Inflammatory macrophage treated with lipopolysaccharide for 4 hours (primary cell): Measurements from ENCODE around the gene C1QTNF6.
"Not testable (repeated sequence)": the region's sequence is repeated elsewhere in the genome, so short reads cannot be mapped to it uniquely, and the experiment has no call there.

Experiments
- DNase-seq: peaks from one replicate; pipeline ENCODE4 v3.0.0-alpha.2; 2020

The C1QTNF6 gene

DNA sequence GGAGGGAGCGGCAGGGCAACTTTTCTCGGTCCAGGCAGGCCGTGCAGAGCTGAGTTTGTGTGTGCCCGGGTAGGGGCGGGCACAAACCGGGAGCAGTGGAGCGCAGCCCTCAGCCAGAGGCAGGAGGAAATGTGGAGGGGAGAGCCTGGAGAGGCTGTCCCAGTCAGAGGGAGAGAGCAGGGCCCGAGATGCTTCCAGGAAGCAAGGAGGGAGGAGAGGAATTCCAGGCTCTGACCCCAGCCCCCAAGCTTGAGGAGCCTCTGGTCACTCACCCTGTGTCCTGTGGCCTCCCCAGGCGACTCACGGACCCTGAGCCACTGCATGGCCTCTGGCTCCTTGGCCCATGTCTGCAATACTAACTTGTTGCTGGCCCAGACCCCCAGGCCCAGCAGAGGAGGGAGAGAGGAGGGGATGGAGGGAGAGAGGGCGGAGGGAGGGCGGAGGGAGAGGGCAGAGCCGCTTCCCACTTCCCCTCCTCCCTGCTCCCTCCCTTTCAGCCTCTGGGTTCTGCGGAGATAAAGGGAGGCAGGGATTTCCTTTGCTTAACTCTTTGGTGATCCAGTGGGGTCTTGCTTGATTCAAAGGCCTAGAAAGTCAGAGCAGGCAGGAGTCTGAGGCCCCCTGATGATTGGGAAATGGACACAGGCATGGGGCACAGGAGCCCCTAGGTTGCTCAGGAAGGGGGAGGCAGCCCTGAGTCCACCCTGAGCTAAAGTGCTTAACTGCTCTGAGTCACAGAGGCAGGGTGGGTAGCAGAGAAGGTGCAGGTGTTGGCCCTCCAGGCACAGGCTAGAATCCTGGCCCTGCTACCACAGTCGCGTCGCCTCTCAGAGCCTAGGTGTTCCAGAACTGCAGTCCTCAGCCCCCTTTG is at the start of gene C1QTNF6:
TSS of gene C1QTNF6 (minus strand) at position 357 of the 871 bp plus-strand sequence. CDS start at position 323, 34 bp downstream.
- no peak for DNase-seq

DNA sequence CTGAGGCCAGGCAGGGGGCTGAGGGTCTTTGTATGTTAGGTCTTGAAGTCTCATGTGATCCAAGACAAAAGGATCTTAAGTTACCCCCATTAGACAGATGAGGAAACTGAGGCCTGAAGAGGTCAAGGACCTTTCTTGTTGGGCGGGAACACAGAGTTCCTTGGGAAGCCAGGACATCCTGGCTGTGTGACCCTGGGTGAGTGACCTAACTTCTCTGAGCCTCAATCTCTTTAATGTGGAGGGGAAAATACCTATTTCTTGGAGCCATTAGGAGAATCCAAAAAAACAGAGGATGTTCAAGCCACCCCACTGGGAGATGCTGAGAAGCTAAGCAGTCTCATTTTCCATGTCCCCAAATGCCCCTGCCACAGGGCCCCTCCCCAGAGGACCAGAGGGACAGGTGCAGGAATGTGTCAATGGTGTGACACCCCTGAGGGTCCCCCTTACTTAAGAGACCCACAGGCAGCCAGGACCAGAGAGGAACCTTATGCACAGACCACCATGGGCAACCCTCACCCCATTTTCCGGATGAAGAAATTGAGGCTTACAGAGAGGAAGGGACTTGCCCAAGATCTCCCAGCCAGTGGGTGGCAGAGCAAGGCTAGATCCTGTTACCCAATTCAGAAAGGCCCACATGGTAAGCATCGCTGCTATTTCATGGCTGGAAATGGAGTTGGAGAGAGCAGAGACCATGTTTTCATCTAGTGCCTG is 48.0 kb upstream of the C1QTNF6 start:
- peak; percentile 86 for DNase-seq

DNA sequence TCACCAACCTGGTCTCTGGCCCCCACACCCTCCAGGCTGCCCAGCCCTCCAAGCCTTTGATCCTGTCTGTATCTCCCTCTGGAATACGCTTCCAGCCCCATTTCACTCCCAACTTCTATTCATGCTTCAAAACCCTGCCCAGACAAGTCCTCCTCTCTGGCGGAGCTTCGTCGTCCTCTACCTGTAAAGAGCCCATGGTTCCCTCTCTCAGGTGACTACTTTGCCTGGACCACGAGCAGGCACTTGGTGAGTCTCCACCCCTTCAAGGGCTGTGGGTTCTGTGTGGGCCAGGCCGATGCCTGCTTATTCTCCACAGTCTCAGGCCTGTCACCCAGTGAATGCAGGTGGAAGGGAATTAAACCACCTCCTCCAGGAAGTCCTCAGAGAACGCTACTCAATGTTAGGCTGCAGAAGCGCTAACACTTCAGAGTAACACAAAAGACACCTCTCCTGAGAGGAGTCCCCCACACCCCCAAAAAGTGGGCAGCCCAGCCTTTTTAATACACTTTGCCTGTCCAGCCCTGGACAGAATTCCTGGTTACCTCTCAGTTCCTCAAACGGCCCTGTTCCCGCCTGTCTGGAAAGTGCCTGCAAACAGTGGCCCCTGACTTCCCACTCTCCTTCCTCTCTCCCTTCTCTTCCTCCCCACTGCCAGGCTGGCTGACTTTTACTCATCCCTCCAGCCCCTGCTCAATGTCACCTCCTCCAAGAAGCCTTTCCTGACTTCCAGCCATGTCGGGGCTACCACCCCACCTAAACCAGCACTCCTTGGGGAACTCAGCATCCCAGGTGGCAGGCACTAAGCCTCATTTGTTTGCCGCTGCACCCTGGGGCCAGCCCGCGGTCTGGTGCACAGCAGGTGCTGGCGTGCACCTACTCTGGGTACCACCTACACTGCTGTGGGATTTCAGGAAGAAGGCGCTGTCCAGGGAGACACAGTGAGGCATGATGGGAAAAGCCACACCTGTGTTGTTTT is 47.0 kb upstream of the C1QTNF6 start:
- DNase-seq: no peak

DNA sequence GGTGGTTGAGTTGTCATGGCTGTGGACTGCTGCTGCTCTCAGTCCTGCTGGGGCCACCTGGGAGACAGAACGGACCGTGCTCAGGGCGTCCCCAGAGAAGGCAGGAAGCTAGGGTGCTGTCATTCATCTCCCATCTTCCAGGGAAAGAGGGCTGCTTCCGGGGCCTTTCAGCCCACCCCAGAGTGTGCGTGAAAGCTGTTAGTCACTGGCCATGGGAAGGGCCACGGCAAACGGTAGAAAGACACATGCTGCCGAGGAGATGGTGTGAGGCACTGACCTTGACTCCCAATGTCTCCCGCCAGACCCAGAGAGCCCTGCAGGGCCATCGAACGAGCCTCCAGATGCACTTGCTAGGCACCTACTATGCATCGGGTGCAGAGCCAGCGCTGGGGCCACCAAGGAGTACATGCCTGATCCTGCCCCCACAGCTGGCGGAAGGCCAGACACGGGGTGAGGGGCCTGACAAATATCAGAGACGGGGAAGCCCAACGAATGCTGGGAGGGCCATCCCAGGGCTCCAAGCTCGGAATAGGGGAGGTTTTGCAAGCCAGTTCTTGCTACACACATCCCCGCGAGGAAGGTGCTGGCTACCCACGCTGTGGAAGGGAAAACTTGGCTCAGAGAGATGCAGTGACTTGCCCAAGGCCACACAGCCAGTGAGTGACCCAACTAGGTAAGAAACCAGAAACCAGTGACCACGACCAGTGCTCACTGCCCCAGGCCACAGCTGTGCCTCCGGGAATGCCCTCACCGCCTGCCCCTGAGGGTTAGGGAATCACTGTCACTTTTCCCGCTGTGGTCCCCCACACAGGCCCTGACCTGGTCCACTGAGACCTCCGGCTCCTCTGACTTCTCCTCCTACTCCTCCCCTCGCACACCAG is 45.9 kb upstream of the C1QTNF6 start:
- peak; percentile 60 for DNase-seq

DNA sequence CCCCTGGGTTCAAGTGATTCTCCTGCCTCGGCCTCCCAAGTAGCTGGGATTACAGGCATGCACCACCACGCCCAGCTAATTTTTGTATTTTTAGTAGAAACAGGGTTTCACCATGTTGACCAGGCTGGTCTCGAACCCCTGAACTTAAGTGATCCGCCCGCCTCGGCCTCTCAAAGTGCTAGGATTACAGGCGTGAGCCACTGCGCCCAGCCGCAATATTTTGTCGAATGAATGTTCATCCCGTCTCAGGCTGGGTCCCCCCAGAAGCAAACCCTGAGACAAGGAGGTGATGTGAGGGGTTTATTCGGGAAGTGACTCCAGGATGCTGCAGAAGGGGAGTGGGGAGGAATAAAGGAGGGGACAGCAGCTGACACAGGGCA is 45.3 kb upstream of the C1QTNF6 start:
- DNase-seq: not testable (repeated sequence)

DNA sequence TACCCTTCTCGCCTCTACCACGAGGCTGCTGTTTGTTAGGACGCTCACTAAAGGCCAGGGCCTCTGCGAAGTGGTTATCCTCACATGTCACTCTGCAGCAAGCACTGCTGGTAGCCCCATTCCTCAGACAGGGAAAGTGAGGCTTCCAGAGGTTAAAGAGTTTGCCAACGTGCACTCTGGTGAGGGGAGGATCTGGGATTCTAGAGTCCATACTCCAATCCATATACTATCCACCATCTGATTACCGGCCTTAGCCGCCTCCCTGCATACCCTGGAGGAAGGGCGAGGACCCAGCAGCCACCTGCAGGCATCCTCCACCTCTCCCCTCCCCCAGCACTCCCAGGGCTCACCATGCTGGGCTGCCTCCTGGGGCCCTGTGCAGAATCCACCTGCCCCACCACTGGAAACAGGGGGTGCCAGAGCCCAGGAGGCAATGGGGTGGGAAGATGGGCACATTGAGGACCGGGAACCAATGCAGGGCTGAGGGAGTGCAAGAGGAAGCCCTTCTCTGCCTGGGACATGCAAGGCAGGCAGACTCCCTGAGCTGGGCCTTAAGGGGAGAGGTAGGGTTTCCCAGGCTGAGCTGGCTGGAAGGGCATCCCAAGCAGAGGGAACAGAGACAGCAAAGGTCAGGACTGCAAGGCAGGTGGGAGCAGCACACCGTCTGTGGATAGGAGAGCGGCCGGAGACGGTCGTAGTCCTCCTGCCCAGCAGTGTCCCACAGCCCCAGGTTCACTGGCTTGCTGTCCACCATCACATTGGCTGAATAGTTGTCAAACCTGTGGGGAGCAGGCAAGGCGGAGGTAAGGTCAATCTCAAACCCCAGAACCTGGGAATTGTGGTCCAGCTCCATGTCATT is 44.3 kb upstream of the C1QTNF6 start:
- DNase-seq: no peak

DNA sequence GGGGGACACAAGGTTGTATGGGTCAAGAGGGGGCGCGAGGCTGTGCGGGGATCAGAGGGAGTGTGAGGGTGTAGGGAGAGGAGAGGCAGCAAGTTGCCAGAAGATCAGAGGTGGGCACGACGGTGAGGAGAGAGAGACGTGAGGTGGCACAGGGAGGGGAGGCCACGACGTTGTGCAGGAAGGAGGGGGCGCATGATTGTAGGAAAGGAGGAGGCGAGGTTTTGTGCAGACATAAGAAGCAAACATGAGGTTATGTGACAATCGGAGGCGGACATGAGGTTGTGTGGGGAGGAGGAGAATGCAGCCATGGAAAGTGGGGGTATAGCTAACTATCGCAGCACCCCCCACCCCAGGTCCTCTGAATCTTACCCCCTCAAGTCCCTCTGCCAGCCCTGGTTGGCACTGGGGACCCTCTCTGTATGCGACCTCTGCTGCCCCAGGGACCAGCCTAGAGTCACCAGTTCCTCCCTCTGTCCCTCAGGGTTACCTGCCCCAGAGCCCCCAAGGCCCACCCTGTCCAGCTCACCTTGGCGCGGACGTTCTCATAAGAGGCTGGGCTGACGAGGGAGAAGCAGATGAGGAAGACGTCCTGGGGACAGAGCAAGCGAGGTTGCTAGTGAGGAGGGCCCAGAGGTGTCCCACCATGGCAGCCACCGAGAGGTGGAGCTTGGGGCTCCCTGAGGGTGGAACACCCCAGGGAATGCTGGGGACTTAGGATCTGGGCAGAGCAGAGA is 43.5 kb upstream of the C1QTNF6 start:
- DNase-seq: no peak

DNA sequence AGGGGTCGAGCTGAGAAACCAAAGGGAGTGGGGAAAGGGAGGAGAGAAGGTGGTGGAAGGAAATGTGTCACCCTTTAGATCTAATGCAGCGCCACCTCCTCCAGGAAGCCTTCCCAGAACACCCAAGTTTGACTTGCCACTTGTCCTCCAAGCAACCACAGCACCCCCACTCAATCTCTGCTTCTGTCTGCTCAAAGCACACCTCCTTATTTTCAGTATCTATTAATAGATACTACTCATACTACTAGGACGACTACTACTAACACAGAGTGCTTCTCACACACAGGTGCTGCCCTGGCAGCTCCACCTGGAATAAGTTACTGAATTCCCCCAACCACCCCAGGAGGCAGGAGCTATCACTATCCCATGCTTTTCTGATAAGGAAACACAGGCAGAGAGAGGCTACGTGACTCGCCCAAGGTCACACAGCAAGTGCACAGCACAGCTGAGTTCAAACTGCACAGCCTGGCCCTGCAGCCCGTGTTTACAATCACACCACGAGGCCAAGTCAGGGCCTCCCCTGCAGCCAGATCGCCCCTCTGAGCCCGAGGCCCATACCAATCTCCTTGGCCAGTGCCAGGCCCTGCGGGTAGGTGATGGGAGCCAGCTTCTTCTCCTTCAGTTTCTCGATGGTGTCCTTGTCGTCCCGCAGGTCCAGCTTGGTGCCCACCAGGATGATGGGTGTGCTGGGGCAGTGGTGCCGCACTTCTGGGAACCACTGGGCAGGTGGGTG is 42.8 kb upstream of the C1QTNF6 start:
- DNase-seq: no peak

DNA sequence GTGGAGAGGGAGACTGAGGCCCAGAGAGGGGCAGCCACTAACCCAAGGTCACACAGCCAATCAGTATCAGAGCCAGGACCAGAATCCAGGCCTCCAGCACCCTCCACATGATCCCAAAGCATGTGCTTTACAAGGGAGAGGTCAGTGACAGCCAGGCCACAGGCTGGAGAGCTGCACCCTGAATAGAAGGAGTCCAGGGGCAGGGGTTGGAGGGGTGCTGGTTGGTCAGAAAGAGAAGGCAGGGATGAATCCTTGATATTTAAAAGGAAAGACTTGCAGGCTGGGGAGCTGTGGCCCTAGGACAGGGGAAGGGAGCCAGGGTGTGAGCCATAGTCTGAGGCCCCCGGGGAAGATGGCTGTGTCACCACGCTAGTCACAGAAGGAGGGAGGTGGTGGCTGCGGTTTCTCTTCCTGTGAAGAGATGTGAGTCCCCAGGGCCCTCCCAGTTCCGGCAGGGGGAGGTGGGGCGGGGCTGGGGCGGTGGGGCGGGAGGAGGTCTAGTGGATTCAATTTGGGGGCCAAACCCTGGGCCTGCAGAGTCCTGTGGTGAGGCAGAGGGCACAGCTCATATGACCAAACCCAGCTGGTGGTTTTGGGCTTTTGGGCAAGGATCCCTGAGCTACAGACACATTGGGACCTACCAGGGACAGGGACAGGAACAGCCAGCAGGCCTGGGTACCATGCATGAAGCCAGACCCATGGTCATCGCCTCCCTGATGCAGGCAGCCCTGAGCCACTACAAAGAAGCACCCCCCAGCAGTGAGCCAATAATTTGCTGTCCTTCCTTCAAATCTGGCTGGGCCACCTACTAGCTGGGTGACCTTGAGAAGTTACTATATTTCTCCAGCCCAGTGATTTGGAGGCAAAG is 42.0 kb upstream of the C1QTNF6 start:
- peak; percentile 91 for DNase-seq

DNA sequence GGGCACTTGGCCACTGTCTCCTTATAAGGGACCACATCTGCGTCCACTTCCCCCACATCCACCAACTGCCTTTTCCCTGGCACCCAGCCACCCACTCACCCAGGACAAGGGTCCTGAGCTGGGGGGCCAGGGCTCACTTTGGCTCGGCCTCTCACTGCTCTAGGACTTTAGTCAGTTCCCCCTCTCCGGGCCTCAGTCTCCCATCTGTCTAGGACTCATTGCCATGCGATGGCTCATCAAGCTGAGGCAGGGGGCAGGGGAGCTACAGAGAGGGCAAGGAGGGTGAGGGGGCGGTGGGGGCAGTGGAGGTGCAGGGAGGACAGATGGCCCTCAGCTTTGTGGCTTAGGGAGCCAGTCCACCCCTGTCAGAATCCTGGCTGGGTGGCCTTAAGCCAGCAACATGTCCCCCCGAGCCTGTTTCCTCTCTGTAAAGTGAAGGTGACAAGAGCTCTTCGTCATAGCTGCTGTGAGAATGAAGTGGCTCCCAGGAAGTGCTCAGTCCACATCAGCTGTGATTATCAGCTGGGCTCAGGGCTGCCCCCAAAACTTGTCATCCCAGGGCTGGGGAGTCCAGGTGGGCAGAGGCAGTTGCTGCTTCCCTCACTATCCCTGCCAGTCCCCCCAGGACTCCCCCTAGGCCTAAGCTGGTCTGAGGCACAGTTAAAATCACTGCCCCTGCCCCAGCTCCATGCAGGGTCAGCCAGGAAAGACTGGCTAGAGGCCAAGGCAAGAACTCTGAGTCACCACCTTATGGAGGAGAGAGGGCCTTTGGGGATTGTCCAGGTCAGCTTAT is 41.2 kb upstream of the C1QTNF6 start:
- peak; percentile 39 for DNase-seq

DNA sequence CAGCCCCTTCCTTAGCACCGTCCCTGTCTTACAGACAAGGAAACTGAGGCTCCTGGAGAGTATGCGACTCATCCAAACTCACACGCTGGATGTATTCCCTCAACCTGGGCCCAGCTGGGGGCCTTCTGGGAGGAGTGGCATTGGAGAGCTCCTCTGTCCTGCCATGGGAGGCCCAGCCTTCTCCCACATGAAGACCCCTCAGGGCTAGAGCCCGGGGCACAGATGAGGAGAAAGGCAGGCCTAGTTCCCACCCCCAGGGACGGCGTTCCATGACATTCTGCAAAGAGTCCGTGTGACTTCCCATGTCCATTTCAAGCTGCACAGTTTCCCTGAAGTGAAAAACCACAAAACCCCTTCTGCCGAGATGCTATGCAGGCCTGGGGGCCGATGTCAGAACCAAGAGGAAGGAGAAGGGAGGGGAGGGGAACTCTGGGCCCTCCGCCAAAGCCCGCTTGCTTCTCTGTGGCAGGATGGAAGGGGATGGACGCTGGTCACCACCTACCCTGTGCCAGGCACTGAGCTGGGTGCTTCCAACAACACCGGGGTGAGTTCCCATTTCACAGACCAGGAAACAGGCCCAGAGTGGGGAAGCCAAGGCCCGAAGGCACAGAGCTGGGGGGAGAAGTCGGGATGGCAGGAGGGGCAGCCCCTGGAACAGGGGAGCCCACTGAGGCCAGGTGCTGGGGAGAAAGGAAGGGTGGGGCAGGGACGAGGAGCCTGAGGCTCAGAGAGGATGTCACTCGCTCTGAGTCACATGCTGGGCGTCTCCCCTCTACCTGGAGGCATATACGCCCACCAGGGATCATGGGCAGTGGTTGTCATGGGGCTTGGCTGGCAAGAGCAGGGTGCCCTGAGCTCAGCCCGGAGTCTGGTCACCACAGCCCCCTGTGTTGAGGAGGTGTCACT is 40.3 kb upstream of the C1QTNF6 start:
- no peak for DNase-seq

DNA sequence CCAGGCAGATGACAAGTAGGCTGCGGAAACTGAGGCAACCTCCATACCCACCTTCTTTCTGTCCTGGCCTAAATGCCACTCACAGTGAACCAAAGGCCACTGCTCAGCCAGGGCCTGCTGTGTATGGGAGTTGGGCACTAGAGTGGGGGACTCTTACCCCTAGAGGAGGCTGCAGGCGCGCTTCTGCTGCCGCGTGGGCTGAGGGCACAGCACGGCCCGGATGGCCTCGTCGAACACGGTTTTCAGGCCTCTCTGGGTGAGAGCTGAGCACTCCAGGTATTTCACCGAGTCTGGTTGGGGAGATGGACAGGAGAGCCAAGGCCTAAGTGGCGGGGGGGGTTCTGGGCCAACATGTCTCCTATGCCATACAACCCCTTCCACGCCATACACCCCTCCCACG is 38.5 kb upstream of the C1QTNF6 start:
- DNase-seq: no peak

DNA sequence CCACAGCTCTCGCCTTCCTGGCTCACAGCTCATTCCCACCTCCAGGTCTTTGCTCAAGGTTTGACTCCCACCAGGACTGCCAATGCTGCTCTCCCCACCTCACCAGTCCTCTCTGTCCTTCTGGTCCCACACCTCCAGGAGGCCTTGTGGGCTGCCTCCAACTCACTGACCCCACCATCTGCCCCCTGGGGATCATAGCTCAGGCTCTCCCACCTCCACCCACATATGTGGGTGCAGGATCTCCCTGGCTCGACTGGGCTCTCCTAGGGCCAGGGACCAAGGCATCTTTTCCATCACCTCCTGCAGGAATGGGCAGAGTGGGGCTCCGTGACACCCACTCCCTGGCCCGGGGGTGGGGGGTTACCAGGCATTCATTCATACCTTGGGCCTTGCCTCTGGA is 38.0 kb upstream of the C1QTNF6 start:
- no peak for DNase-seq

DNA sequence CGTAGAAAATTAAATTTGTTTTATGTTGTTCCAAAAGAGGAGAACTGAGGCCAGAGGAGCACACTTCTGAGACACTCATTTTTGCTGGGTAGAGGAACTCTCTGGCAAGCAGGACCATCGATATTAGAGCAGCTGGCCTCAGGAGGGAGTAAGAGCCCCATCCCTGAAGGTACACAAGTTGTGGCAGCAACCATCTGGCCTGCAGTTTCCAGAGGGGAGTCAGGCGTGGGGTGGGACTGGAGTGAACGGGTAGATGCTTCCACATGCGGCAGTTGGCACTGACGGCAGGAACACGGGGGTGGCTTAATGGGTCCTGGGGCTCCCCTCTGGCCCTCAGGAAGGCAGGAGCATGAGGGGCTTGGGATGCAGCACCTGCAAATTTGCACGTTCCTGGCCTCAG is 37.4 kb upstream of the C1QTNF6 start:
- DNase-seq: no peak

DNA sequence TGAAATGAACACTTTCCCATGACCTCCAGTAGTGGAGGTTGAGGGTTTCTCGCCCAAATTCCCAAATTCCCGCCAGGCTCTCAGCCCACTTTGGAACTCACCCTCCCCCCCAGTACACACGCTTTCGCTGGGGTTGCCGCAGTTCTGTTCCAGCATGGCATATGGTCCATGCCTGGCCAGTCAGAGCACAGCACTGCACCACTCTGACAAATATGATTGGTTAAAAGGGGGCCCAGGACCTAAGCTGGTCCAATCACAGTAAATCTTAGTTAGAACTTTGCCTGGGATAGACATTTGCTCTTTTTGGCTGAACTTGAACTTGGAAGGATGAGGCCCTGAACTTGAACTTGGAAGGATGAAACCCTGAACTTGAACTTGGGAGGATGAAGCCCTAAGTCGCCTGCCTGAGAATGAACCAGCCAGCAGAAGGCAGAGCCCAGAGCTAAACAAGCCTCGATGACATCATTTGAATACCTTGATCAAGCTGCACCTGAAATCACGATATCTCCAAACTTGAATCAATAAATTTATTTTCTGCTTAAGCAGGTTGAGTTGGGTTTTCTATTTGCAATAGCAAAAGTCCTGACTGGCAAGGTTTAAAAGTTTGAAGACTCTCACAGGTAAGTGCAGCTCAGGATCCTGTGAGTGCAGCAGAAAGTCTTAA is 36.8 kb upstream of the C1QTNF6 start:
- DNase-seq: no peak

DNA sequence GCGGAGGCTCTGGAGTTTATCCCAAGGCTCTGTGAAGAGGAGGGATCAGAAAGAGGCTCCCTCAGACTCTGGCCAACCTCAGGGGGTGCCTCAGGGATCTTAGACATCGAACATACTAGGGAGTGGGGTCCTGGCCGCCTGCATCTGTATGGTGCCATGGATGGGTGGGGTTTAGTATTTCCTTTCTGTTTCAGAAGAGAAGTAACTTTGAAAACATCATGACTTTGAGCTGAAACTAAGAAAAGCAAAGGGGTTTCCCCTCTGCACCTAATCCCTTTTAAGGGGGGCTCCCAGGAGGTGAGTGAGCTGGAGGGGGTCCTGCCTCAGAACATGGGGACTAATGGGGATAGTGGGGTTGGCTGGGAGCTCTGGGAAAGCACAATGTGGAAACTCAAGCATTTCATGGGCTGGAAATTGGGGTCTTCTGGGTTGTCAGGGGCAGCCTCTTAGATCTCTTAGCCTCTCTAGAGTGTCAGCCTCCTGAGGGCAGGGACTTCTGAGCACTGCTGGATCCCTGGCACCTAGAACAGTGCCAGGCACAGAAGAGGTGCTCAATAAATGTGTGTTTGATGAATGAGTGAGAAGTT is 36.0 kb upstream of the C1QTNF6 start:
- DNase-seq: peak; percentile 58
